ENCODE measurements around the gene VASP. TPM values are rescaled to one million over a fixed set of nuclear protein-coding genes. Genes with fewer than 3 reads are reported as not detected.

Gene VASP
- total and polyA plus RNA-seq, 2 of the 13 experiments (the other 11 are each of a cell fraction or from before 2014, with no cell fraction given), result 41.8 to 67.1 TPM

GRCh38 chr19:45505151-45505995, 1.9 kb upstream of the VASP start (continued):
- TF ChIP-seq RORA (CRISPR knock-in tag; IDR thresholded peaks at IDR 0.05) (no peak), NFE2L1 (CRISPR knock-in tag; IDR thresholded peaks at IDR 0.05; ENCODE audit: borderline replicate concordance) (no peak), ZNF816 (CRISPR knock-in tag; IDR thresholded peaks at IDR 0.05; ENCODE audit: borderline replicate concordance) (0 out of 2 replicates have a peak, but pooled peaks have one; percentile 58), REPIN1 (CRISPR knock-in tag; IDR thresholded peaks at IDR 0.05; ENCODE audit: borderline replicate concordance, low read depth) (no peak), ZNF792 (CRISPR knock-in tag; IDR thresholded peaks at IDR 0.05) (0 out of 2 replicates have a peak, but pooled peaks have one; percentile 28), KDM2A (CRISPR knock-in tag; IDR thresholded peaks at IDR 0.05; ENCODE audit: borderline replicate concordance, low read depth) (peak; percentile 16; the same call in 1 of the 2 replicates), GZF1 (CRISPR knock-in tag; IDR thresholded peaks at IDR 0.05) (no peak), ZNF503 (CRISPR knock-in tag; IDR thresholded peaks at IDR 0.05) (0 out of 2 replicates have a peak, but pooled peaks have one; percentile 20), ZFY (CRISPR knock-in tag; IDR thresholded peaks at IDR 0.05) (no peak; the same call in 1 of the 2 replicates), RARG (CRISPR knock-in tag; IDR thresholded peaks at IDR 0.05; ENCODE audit: low read depth) (no peak), ZNF670 (CRISPR knock-in tag; IDR thresholded peaks at IDR 0.05; ENCODE audit: borderline replicate concordance) (peak; percentile 46; the same call in 1 of the 2 replicates), ZNF766 (CRISPR knock-in tag; IDR thresholded peaks at IDR 0.05; ENCODE audit: borderline replicate concordance) (0 out of 2 replicates have a peak, but pooled peaks have one; percentile 55), ZBED4 (CRISPR knock-in tag; IDR thresholded peaks at IDR 0.05; ENCODE audit: borderline replicate concordance) (no peak), ZKSCAN5 (CRISPR knock-in tag; IDR thresholded peaks at IDR 0.05) (no peak), ATF2 (CRISPR knock-in tag; IDR thresholded peaks at IDR 0.05) (0 out of 2 replicates have a peak, but pooled peaks have one; percentile 14), BORCS8-MEF2B (CRISPR knock-in tag; IDR thresholded peaks at IDR 0.05) (no peak), AGO2 (optimal IDR thresholded peaks at IDR 0.05; ENCODE audit: low read depth, low read length) (no peak), YEATS2 (CRISPR knock-in tag; IDR thresholded peaks at IDR 0.05; ENCODE audit: borderline replicate concordance) (0 out of 2 replicates have a peak, but pooled peaks have one; percentile 18), ZNF18 (CRISPR knock-in tag; IDR thresholded peaks at IDR 0.05; ENCODE audit: insufficient replicate concordance) (peak; percentile 38), FOSL2 (CRISPR knock-in tag; IDR thresholded peaks at IDR 0.05) (peak; percentile 82)
